ENCODE results near the gene FAM163A. TPM values are rescaled to one million over a fixed set of nuclear protein-coding genes. Genes with fewer than 3 reads are reported as not detected.

FAM163A gene
- total and polyA plus RNA-seq, 3 donors from 2014 or later: 3.5 to 6.6 (median 6.0) TPM

DNA sequence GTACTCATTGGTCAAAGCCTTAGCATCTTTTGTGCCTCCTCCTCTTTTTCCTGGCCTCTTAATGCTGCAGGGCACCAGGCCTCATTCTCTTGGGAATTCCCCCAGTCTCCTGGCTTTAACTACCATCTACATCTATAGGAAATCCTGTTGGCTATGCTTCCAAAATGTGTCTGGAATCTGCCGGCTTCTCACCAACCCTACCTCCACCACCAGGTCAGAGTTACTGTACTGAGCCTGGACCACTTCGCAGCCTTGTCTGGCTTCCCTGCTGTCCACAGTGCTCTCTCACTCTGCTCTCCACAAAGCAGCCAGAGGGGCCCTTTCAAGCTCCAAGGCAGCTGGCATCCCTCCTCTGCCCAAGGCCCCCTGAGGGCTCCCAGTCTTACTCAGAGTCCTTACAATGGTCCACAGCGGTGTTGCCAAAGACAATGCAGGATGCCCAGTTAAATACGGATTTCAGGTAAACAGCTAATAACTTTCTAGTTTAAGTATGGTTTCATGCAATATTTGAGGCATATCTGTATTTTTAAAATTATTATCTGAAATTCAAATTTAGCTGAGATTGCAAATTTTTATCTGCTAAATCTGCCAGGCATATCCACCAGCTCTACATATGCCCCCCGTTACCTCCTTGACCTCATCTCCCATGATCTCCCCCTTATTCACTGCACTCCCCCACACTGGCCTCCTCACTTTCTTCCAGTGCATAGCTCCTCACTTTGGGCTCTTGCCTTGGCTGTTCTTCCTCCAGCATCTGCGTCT, 34.5 kb upstream of the FAM163A start:
- Histone ChIP-seq H3K4me1 (no peaks in the 10 kb centered on the region), H3K27ac (no peak overlapping the region), H3K9me3 (no peaks in the 10 kb centered on the region), H3K27me3 (no peaks in the 10 kb centered on the region), H3K36me3 (ENCODE audit: low read depth, missing control alignments) (no peaks in the 10 kb centered on the region), H3K4me3 (no peak overlapping the region)
- intact Hi-C loops (cut with DNase I; ENCODE audit: low total_unique reads): loop anchor here (5.0 kb wide), 1 partner anchor 109 kb away; no protein-coding TSS in a partner anchor
- TF ChIP-seq POLR2A (IDR thresholded peaks at IDR 0.05): no peak
- TF ChIP-seq CTCF (IDR thresholded peaks at IDR 0.05): no peak
- WGBS, 2 donors: 90 to 93% methylated on average over 6 of the region's 6 CpGs
- no peak for DNase-seq

- 61 to 63% methylated on average over 5 of the region's 5 CpGs for WGBS, 2 donors
- H3K27ac ChIP-seq: no peak overlapping the region
- no peaks in the 10 kb centered on the region for H3K4me1 ChIP-seq
- H3K27me3 ChIP-seq: no peaks in the 10 kb centered on the region
- H3K9me3 ChIP-seq: no peaks in the 10 kb centered on the region
- TF ChIP-seq POLR2A (IDR thresholded peaks at IDR 0.05) (no peak), CTCF (IDR thresholded peaks at IDR 0.05) (no peak)
- DNase-seq: no peak
- H3K36me3 ChIP-seq (ENCODE audit: low read depth, missing control alignments): no peaks in the 10 kb centered on the region
- no peak overlapping the region for H3K4me3 ChIP-seq
- intact Hi-C loops (cut with DNase I; ENCODE audit: low total_unique reads): loop anchor here (5.0 kb wide), 1 partner anchor 107 kb away; no protein-coding TSS in a partner anchor
Measured at GRCh38 chr1:179709841-179710329, 33.2 kb upstream of the FAM163A start.

DNA sequence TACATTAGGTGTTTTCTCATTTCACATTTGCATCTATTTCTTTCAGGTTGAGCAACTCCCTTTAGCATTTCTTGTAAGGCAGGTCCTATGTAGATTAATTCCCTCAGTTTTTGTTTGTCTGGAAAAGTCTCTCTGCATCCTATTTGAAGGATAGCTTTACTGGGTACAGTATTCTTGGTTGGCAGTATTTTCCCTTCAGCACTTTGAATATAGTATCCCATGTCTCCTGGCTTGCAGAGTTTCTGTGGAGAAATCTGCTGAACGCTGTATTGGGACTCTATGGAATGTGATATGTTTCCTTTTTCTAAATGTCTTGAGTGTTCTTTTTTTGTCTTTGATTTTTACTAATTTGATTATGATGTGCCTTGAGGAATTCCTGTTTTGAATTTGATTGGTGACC, 28.9 kb upstream of the FAM163A start:
- Histone ChIP-seq H3K4me3 (no peak overlapping the region), H3K27ac (no peak overlapping the region), H3K4me1 (no peaks in the 10 kb centered on the region), H3K36me3 (ENCODE audit: low read depth, missing control alignments) (no peaks in the 10 kb centered on the region), H3K9me3 (no peaks in the 10 kb centered on the region), H3K27me3 (no peaks in the 10 kb centered on the region)
- DNase-seq: no peak
- 100% methylated on average over 1 of the region's 1 CpG for WGBS, 2 donors
- TF ChIP-seq CTCF (IDR thresholded peaks at IDR 0.05) (no peak), POLR2A (IDR thresholded peaks at IDR 0.05) (no peak)
- intact Hi-C loops (cut with DNase I; ENCODE audit: low total_unique reads): no loop called here

GRCh38 chr1:179714623-179715022, 28.5 kb upstream of the FAM163A start:
- Histone ChIP-seq H3K27ac (no peak overlapping the region), H3K9me3 (no peaks in the 10 kb centered on the region), H3K36me3 (ENCODE audit: low read depth, missing control alignments) (no peaks in the 10 kb centered on the region), H3K4me3 (no peak overlapping the region), H3K4me1 (no peaks in the 10 kb centered on the region), H3K27me3 (no peaks in the 10 kb centered on the region)
- TF ChIP-seq CTCF (IDR thresholded peaks at IDR 0.05): no peak
- no peak for TF ChIP-seq POLR2A (IDR thresholded peaks at IDR 0.05)
- DNase-seq: no peak
- intact Hi-C loops (cut with DNase I; ENCODE audit: low total_unique reads): no loop called here

DNA sequence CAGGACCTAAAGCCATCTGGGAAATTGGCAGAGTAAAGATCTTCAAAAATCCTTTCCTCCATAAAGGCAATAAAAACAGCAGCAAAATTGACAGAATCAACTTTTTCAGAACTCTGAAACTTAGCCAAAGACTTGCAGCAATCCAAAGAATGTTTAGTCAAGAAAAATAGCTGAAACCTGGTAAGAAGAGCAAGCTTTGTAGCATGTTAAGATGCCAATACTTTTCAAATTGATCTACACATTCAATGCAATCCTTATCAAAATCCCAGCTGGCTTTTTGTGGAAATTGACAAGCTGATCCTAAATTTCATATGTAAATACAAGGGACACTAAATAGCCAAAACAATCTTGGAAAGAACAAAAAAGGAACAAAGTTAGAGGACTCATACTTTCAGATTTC, 23.8 kb upstream of the FAM163A start:
- H3K27me3 ChIP-seq: no peaks in the 10 kb centered on the region
- H3K27ac ChIP-seq: no peak overlapping the region
- DNase-seq: no peak
- H3K4me3 ChIP-seq: no peak overlapping the region
- no peaks in the 10 kb centered on the region for H3K4me1 ChIP-seq
- intact Hi-C loops (cut with DNase I; ENCODE audit: low total_unique reads): no loop called here
- no peak for TF ChIP-seq CTCF (IDR thresholded peaks at IDR 0.05)
- TF ChIP-seq POLR2A (IDR thresholded peaks at IDR 0.05): no peak
- H3K36me3 ChIP-seq (ENCODE audit: low read depth, missing control alignments): no peaks in the 10 kb centered on the region
- no peaks in the 10 kb centered on the region for H3K9me3 ChIP-seq

Data from testis (tissue), 3 donors.